K562 (cell line): ENCODE results near the gene GRK1. TPM values are rescaled to one million over a fixed set of nuclear protein-coding genes. Genes with fewer than 3 reads are reported as not detected.

ENCODE experiments used
- ATAC-seq: fragments of 200-7000 bp; cut with Tn5 transposase; 3 replicates; pipeline ENCODE4 v1.9.1; 2020; ENCODE audit warnings: moderate library complexity
- BruUV-seq: library from RNA; stranded (reverse); fragments of 400-500 nt; replicated peaks from 2 replicates; lab custom pipeline; 2021; lab: Mats Ljungman, UMichigan
- CTCF ChIA-PET: fragments of 300-600 bp; formaldehyde crosslinking; extraction: SDS; loops from one replicate; lab custom pipeline; 2021; ENCODE audit warnings: low intra/inter-chr PET ratio; lab: Yijun Ruan, JAX
- POLR2A ChIA-PET: fragments of 300-600, 350-650 bp; sonication (Branson Sonifier 250); formaldehyde crosslinking; extraction: SDS; loops from one replicate; lab custom pipeline; 2021; ENCODE audit warnings: antibody characterized with exemption, inconsistent platforms; lab: Yijun Ruan, JAX
- DNase-seq, 4 experiments: peaks; one replicate each; pipeline versions ENCODE4 v3.0.0 to v3.0.0-alpha.2; 2011 to 2018; ENCODE audit warnings: low spot score in 3 of 4, mixed read lengths in 3 of 4; ENCODE audit errors: extremely low read depth in 1 of 4
- FAIRE-seq: peaks from 2 replicates; lab custom pipeline; 2011; peaks lifted over from hg19 to GRCh38; lab: Jason Lieb, UNC
- H2AFZ ChIP-seq: 2 replicates; pipeline ENCODE4 v1.6.0; 2011; ENCODE audit warnings: low read depth, low read length, control low read depth, inconsistent platforms
- H3K27ac ChIP-seq: fragments of 200-600 bp; 3 replicates; pipeline ENCODE4 v1.8.0; 2011; ENCODE audit warnings: low read depth, mild to moderate bottlenecking, control low read depth, inconsistent platforms, low read length, moderate library complexity, mixed read lengths; ENCODE audit errors: extremely low read depth
- H3K27me3 ChIP-seq, 2 experiments: fragments of 300-600 bp in 1 of 2; 2 replicates in 1 of 2; 3 replicates in 1 of 2; pipeline versions ENCODE4 v1.6.0 to v1.8.0; 2011; ENCODE audit warnings: inconsistent platforms in 2 of 2, low read length in 2 of 2, mild to moderate bottlenecking in 1 of 2, mixed read lengths in 1 of 2, moderate library complexity in 1 of 2; ENCODE audit not compliant: control insufficient read depth in 2 of 2, insufficient read depth in 2 of 2
- H3K36me3 ChIP-seq: fragments of 300-600 bp; 3 replicates; pipeline ENCODE4 v1.8.0; 2011; ENCODE audit warnings: mild to moderate bottlenecking, low read length, inconsistent platforms; ENCODE audit not compliant: control insufficient read depth, insufficient read depth
- H3K4me1 ChIP-seq, 2 experiments: fragments of 200-600 bp in 1 of 2; replicated peaks in 1 of 2; 2 replicates in 1 of 2; 3 replicates in 1 of 2; pipeline versions ENCODE4 v1.5.1 to v1.8.0; 2011; ENCODE audit warnings: inconsistent platforms in 2 of 2, low read length in 2 of 2, mild to moderate bottlenecking in 1 of 2, mixed read lengths in 1 of 2, moderate library complexity in 1 of 2; ENCODE audit not compliant: control insufficient read depth in 2 of 2, insufficient read depth in 2 of 2
- H3K4me2 ChIP-seq: 2 replicates; pipeline ENCODE4 v1.6.1; 2011; ENCODE audit warnings: low read length, control low read depth, inconsistent platforms, mixed read lengths; ENCODE audit not compliant: insufficient read depth
- H3K4me3 ChIP-seq: fragments of 200-600 bp; sonication (generic), shearing (Covaris generic); 2 replicates; pipeline ENCODE4 v1.5.1; 2016; ENCODE audit warnings: control low read depth, inconsistent platforms
- H3K79me2 ChIP-seq: fragments of 200-600 bp; 3 replicates; pipeline ENCODE4 v1.8.0; 2011; ENCODE audit warnings: low read length, inconsistent platforms; ENCODE audit not compliant: control insufficient read depth, insufficient read depth
- H3K9ac ChIP-seq, 2 experiments: 2 replicates each; pipeline versions ENCODE4 v1.6.0 to v1.6.1; 2011; ENCODE audit warnings: low read depth in 2 of 2, low read length in 2 of 2, control low read depth in 1 of 2, inconsistent platforms in 1 of 2, mild to moderate bottlenecking in 1 of 2, mixed read lengths in 1 of 2; ENCODE audit not compliant: insufficient read depth in 1 of 2
- H3K9me1 ChIP-seq: one replicate; pipeline ENCODE4 v1.6.0; 2011; ENCODE audit warnings: inconsistent platforms, mild to moderate bottlenecking, low read length, moderate library complexity; ENCODE audit not compliant: control insufficient read depth, insufficient read depth
- H3K9me3 ChIP-seq: replicated peaks from 2 replicates; pipeline ENCODE4 v1.5.1; 2011; ENCODE audit warnings: low read depth, low read length, inconsistent platforms; ENCODE audit not compliant: control insufficient read depth, insufficient read depth
- H4K20me1 ChIP-seq: replicated peaks from 2 replicates; pipeline ENCODE4 v1.6.1; 2011; ENCODE audit warnings: low read length, inconsistent platforms, mixed read lengths; ENCODE audit not compliant: control insufficient read depth, insufficient read depth
- ATF3 ChIP-seq, 2 experiments: fragments of 450-650 bp in 1 of 2; sonication (generic) in 1 of 2; formaldehyde crosslinking in 1 of 2; IDR thresholded peaks in 1 of 2; conservative IDR thresholded peaks in 1 of 2; 2 replicates each; pipeline versions ENCODE4 v1.6.1 to v1.8.1; 2016 to 2023; ENCODE audit warnings: mild to moderate bottlenecking in 2 of 2, moderate library complexity in 2 of 2, inconsistent platforms in 1 of 2, missing genetic modification reagents in 1 of 2
- CCAR2 ChIP-seq: fragments of 200-400 bp; formaldehyde crosslinking; IDR thresholded peaks from 2 replicates; pipeline ENCODE4 v1.6.1; 2017; ENCODE audit warnings: mild to moderate bottlenecking, low read depth, low read length
- DDX20 ChIP-seq: fragments of 450-650 bp; IDR thresholded peaks from 2 replicates; pipeline ENCODE4 v1.6.1; 2016; ENCODE audit warnings: missing genetic modification characterization, low read depth, mild to moderate bottlenecking, missing compliant biosample characterization, moderate library complexity
- GABPB1 ChIP-seq: sonication (generic); formaldehyde crosslinking; IDR thresholded peaks from 2 replicates; pipeline ENCODE4 v1.8.0; 2022; ENCODE audit warnings: mild to moderate bottlenecking, missing genetic modification reagents
- GABPB2 ChIP-seq: fragments of 250-450 bp; sonication (Bioruptor Pico); conservative IDR thresholded peaks from 2 replicates; pipeline ENCODE4 v1.5.1; 2021; ENCODE audit warnings: mild to moderate bottlenecking
- HMG20B ChIP-seq: fragments of 250-450 bp; sonication (Bioruptor Pico); IDR thresholded peaks from 2 replicates; pipeline ENCODE4 v1.5.0; 2021; ENCODE audit warnings: mild to moderate bottlenecking
- LEF1 ChIP-seq: fragments of 450-650 bp; IDR thresholded peaks from 2 replicates; pipeline ENCODE4 v1.6.1; 2016; ENCODE audit warnings: mild to moderate bottlenecking
- NFIX ChIP-seq: fragments of 250-450 bp; sonication (Bioruptor Pico); IDR thresholded peaks from 2 replicates; pipeline ENCODE4 v1.4.0; 2020; ENCODE audit warnings: low read depth, mild to moderate bottlenecking, moderate library complexity
- SIN3A ChIP-seq, 2 experiments: fragments of 150-350 bp in 1 of 2; IDR thresholded peaks; 2 replicates each; pipeline ENCODE4 v1.6.1; 2011 to 2016; ENCODE audit warnings: borderline replicate concordance in 2 of 2, low read depth in 2 of 2, low read length in 2 of 2, mild to moderate bottlenecking in 2 of 2, moderate library complexity in 2 of 2; ENCODE audit not compliant: control insufficient read depth in 1 of 2
- SP2 ChIP-seq: IDR thresholded peaks from 2 replicates; pipeline ENCODE4 v1.6.1; 2011; ENCODE audit warnings: mild to moderate bottlenecking, low read depth, low read length, moderate library complexity; ENCODE audit not compliant: poor library complexity, severe bottlenecking; ENCODE audit errors: extremely low read depth
- ZBTB12 ChIP-seq: fragments of 250-450 bp; sonication (Bioruptor Pico); IDR thresholded peaks from 2 replicates; pipeline ENCODE4 v1.4.0; 2020
- WGBS: fragments of 100-300 bp; shearing (Covaris generic); methylation state at CpG from one replicate; pipeline ENCODE4 v1.1.6; 2016; ENCODE audit warnings: low coverage, mixed read lengths; ENCODE audit not compliant: insufficient coverage; ENCODE audit errors: missing lambda C conversion rate; 5-methylcytosine and 5-hydroxymethylcytosine counted together
- in situ Hi-C: fragments of 300-500 bp; cut with MboI; formaldehyde crosslinking; loops from 4 replicates; pipeline ENCODE4 v1.15.0; 2018; ENCODE audit warnings: inconsistent platforms, mixed read lengths
- intact Hi-C: fragments of 100-400 bp; cut with micrococcal nuclease; formaldehyde crosslinking; loops from 2 replicates; pipeline ENCODE4 v1.14.2; 2022
- polyA plus RNA-seq, 8 experiments: library from polyadenylated mRNA; depleted of rRNA in 4 of 8; stranded (reverse) in 5 of 8; unstranded in 3 of 8; fragments of >200 nt; fragmentation: Nextera tagmentation in 2 of 8; fragmentation: Illumina TruSeq in 1 of 8; extraction: Ambion mirVana in 2 of 8; extraction: Trizol in 1 of 8; gene quantifications; 2 replicates each; pipeline versions ENCODE4 v1.2.1 to v1.2.3, GENCODE V29; 2011 to 2014; ENCODE audit warnings: inconsistent platforms in 1 of 8, missing spikeins in 1 of 8
- total RNA-seq, 7 experiments: library from RNA; depleted of rRNA in 6 of 7; stranded (reverse); fragments of >200 nt in 6 of 7; fragmentation: Illumina TruSeq in 2 of 7; extraction: Trizol in 2 of 7; gene quantifications; 2 replicates each; pipeline versions ENCODE4 v1.2.1 to v1.2.3, GENCODE V29; 2011 to 2021; ENCODE audit warnings: low replicate concordance in 1 of 7
- TF ChIP-seq, protein P1 (sequence below), 3 experiments: fragments of 200-800 bp in 1 of 3; fragments of 250-450 bp in 1 of 3; fragments of 450-650 bp in 1 of 3; sonication (Bioruptor Pico) in 1 of 3; sonication (Bioruptor generic) in 1 of 3; formaldehyde crosslinking in 1 of 3; IDR thresholded peaks; 2 replicates each; pipeline versions ENCODE4 v1.6.1 to v1.8.0; 2016 to 2022; ENCODE audit warnings: mild to moderate bottlenecking in 2 of 3, missing genetic modification characterization in 2 of 3, missing compliant biosample characterization in 1 of 3, moderate library complexity in 1 of 3
- TF ChIP-seq, protein P2 (sequence below): fragments of 250-450 bp; sonication (Bioruptor Pico); IDR thresholded peaks from 2 replicates; pipeline ENCODE4 v1.8.0; 2022; ENCODE audit warnings: inconsistent platforms, mild to moderate bottlenecking, moderate library complexity, borderline replicate concordance

Gene GRK1
- total and polyA plus RNA-seq, 9 of the 15 experiments (the other 6 are each of a cell fraction or from before 2014, with no cell fraction given) = 0.09 TPM; not detected in 8

- DNase-seq = no peak
- CTCF ChIA-PET = no interaction called here
- no peak overlapping the region for H3K4me3 ChIP-seq
- POLR2A ChIA-PET = no interaction called here
- intact Hi-C loops = no loop called here
- no TSS peak for BruUV-seq
- no peaks in the 10 kb centered on the region for H3K27me3 ChIP-seq
- H3K27ac ChIP-seq = no peak overlapping the region
- no peaks in the 10 kb centered on the region for H3K4me1 ChIP-seq
- 97% methylated on average over 34 of the region's 37 CpGs for WGBS
- peaks cover 82% of the 10 kb centered on the region for H3K36me3 ChIP-seq
- no peak overlapping the region for H2AFZ ChIP-seq
- FAIRE-seq = no peak
- H3K79me2 ChIP-seq = no peaks in the 10 kb centered on the region
- no peaks in the 10 kb centered on the region for H3K9me1 ChIP-seq
- no peak for ATAC-seq
- no peaks in the 10 kb centered on the region for H4K20me1 ChIP-seq
- H3K9me3 ChIP-seq = peaks cover 5% of the 10 kb centered on the region
- no peak overlapping the region for H3K4me2 ChIP-seq
- in situ Hi-C loops = no loop called here
- H3K9ac ChIP-seq = no peak overlapping the region
- TF ChIP-seq GABPB1 (no peak), SIN3A (IDR thresholded peaks at IDR 0.05; ENCODE audit: borderline replicate concordance in 2 of 2, control insufficient read depth in 1 of 2, low read depth in 2 of 2, low read length in 2 of 2) (no peak), DDX20 (tag) (no peak), LEF1 (no peak), NFIX (0 out of 2 replicates have a peak, but pooled peaks have one; percentile 25), ATF3 (IDR thresholded peaks at IDR 0.05) (no peak), ATF3 (CRISPR knock-in tag; conservative IDR thresholded peaks at IDR 0.05) (no peak), CCAR2 (no peak), GABPB2 (CRISPR knock-in tag) (0 out of 2 replicates have a peak, but pooled peaks have one; percentile 17), ZBTB12 (no peak), SP2 (no peak), HMG20B (no peak)
- TF ChIP-seq, protein P1, sequence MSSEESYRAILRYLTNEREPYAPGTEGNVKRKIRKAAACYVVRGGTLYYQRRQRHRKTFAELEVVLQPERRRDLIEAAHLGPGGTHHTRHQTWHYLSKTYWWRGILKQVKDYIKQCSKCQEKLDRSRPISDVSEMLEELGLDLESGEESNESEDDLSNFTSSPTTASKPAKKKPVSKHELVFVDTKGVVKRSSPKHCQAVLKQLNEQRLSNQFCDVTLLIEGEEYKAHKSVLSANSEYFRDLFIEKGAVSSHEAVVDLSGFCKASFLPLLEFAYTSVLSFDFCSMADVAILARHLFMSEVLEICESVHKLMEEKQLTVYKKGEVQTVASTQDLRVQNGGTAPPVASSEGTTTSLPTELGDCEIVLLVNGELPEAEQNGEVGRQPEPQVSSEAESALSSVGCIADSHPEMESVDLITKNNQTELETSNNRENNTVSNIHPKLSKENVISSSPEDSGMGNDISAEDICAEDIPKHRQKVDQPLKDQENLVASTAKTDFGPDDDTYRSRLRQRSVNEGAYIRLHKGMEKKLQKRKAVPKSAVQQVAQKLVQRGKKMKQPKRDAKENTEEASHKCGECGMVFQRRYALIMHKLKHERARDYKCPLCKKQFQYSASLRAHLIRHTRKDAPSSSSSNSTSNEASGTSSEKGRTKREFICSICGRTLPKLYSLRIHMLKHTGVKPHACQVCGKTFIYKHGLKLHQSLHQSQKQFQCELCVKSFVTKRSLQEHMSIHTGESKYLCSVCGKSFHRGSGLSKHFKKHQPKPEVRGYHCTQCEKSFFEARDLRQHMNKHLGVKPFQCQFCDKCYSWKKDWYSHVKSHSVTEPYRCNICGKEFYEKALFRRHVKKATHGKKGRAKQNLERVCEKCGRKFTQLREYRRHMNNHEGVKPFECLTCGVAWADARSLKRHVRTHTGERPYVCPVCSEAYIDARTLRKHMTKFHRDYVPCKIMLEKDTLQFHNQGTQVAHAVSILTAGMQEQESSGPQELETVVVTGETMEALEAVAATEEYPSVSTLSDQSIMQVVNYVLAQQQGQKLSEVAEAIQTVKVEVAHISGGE (CRISPR knock-in tag; IDR thresholded peaks at IDR 0.05) = peak in 1 of 3 experiments; percentile 25; a peak in 1 of 6 replicates
- TF ChIP-seq, protein P2, sequence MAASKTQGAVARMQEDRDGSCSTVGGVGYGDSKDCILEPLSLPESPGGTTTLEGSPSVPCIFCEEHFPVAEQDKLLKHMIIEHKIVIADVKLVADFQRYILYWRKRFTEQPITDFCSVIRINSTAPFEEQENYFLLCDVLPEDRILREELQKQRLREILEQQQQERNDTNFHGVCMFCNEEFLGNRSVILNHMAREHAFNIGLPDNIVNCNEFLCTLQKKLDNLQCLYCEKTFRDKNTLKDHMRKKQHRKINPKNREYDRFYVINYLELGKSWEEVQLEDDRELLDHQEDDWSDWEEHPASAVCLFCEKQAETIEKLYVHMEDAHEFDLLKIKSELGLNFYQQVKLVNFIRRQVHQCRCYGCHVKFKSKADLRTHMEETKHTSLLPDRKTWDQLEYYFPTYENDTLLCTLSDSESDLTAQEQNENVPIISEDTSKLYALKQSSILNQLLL = peak; percentile 79; the same call in 1 of the 2 replicates
Observed at GRCh38 chr13:113638173-113638746, 28.8 kb upstream of the GRK1 start.
